ENCODE data around the gene CXCR1.
A peak's percentile ranks its signal among the peaks of the same experiment; 100 is the strongest.

CXCR1 gene

GRCh38 chr2:218166791-218167190 lies at the start of gene CXCR1:
CXCR1 (minus strand) TSS chr2:218166962; CDS start chr2:218165211, 1,751 bp downstream.
- H3K4me2 ChIP-seq = peak within 1 kb of the TSS; percentile 23; the same call in 1 of the 2 replicates

DNA sequence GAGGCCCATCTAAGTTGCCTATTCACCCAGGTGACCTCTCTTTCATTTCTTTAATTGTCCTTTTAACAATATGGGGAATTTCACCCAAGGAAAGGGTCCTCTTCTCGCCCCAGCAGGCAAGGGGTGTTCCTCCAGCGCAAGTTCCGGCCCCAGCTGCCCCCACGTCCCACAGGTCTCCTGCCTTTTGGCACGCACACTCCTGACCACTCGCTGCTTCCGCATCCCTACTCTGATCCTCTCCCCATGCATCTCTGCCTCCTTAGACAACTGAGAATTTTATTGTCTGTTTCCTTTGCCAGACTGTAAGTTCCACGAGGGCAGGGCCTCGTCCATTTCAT lies 49.5 kb upstream of the CXCR1 start:
- H3K36me3 ChIP-seq = peaks cover 6% of the 10 kb centered on the region; the same call in 1 of the 2 replicates
- peak overlapping the region; percentile 97 for H3K4me3 ChIP-seq
- H3K27me3 ChIP-seq = no peaks in the 10 kb centered on the region
- peaks cover 42% of the 10 kb centered on the region for H3K4me1 ChIP-seq
- peak overlapping the region; percentile 68 for H3K4me2 ChIP-seq
- peak overlapping the region; percentile 96 for H3K9ac ChIP-seq
- peak overlapping the region; percentile 92 for H3K27ac ChIP-seq
- TF ChIP-seq Cebpa-rat (IDR thresholded peaks at IDR 0.05) = no peak
- H3K9me3 ChIP-seq = no peaks in the 10 kb centered on the region
- peaks cover 39% of the 10 kb centered on the region for H4K20me1 ChIP-seq

More at GRCh38 chr2:218166791-218167190, at the start of gene CXCR1:
- Histone ChIP-seq H3K4me3 (no peak within 1 kb of the TSS), H3K36me3 (no peaks in the 10 kb centered on the region), H3K9ac (no peak within 1 kb of the TSS), H3K9me3 (no peaks in the 10 kb centered on the region), H3K27me3 (no peaks in the 10 kb centered on the region), H3K27ac (no peak within 1 kb of the TSS), H4K20me1 (no peaks in the 10 kb centered on the region), H3K4me1 (peaks cover 8% of the 10 kb centered on the region)
- TF ChIP-seq Cebpa-rat (IDR thresholded peaks at IDR 0.05) = no peak

DNA sequence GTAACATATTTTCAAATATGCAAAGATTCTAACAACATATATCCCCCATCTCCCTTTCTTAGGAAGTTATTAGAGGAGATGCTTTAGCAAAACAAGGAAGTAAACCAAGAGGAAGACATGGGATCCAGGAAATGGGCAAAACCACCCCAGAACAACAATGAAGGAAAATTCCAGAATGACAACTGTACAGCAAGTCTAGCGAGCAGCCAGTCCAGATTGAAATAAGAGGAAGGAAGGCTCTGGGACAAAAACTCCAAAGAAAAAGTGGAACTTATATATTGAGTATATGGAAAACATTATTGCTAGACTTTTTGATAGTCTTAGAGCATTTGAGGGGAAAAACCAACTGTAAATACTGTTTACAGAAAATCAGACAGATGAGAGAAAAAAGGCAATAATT lies 47.4 kb upstream of the CXCR1 start:
- Histone ChIP-seq H3K36me3 (no peaks in the 10 kb centered on the region), H3K27ac (no peak overlapping the region), H3K4me2 (no peak overlapping the region), H3K9ac (no peak overlapping the region), H3K9me3 (peaks cover 11% of the 10 kb centered on the region), H3K27me3 (no peaks in the 10 kb centered on the region), H3K4me1 (peaks cover 20% of the 10 kb centered on the region), H3K4me3 (no peak overlapping the region), H4K20me1 (peaks cover 17% of the 10 kb centered on the region)
- TF ChIP-seq Cebpa-rat (IDR thresholded peaks at IDR 0.05) = no peak

GRCh38 chr2:218209078-218209477 lies 42.3 kb upstream of the CXCR1 start:
- Histone ChIP-seq H3K27ac (no peak overlapping the region), H4K20me1 (no peaks in the 10 kb centered on the region), H3K9me3 (peaks cover 16% of the 10 kb centered on the region), H3K4me2 (no peak overlapping the region), H3K36me3 (no peaks in the 10 kb centered on the region), H3K27me3 (no peaks in the 10 kb centered on the region), H3K4me3 (no peak overlapping the region), H3K9ac (no peak overlapping the region), H3K4me1 (no peaks in the 10 kb centered on the region)
- TF ChIP-seq Cebpa-rat (IDR thresholded peaks at IDR 0.05) = no peak

- Histone ChIP-seq H3K27ac (no peak overlapping the region), H3K9ac (no peak overlapping the region), H3K4me1 (no peaks in the 10 kb centered on the region), H3K4me3 (no peak overlapping the region), H3K9me3 (no peaks in the 10 kb centered on the region), H3K4me2 (no peak overlapping the region), H3K27me3 (no peaks in the 10 kb centered on the region), H3K36me3 (no peaks in the 10 kb centered on the region), H4K20me1 (no peaks in the 10 kb centered on the region)
- no peak for TF ChIP-seq Cebpa-rat (IDR thresholded peaks at IDR 0.05)
Measured at GRCh38 chr2:218202266-218202665, 35.5 kb upstream of the CXCR1 start.

- Histone ChIP-seq H3K4me2 (no peak overlapping the region), H3K27ac (no peak overlapping the region), H3K9me3 (no peaks in the 10 kb centered on the region), H3K9ac (no peak overlapping the region), H3K36me3 (no peaks in the 10 kb centered on the region), H3K4me1 (peaks cover 8% of the 10 kb centered on the region; the same call in 1 of the 2 replicates), H3K4me3 (no peak overlapping the region), H3K27me3 (no peaks in the 10 kb centered on the region), H4K20me1 (no peaks in the 10 kb centered on the region)
- no peak for TF ChIP-seq Cebpa-rat (IDR thresholded peaks at IDR 0.05)
Measured at GRCh38 chr2:218196974-218197373, 30.2 kb upstream of the CXCR1 start.

GRCh38 chr2:218194880-218195279 lies 28.1 kb upstream of the CXCR1 start:
- H3K4me2 ChIP-seq = no peak overlapping the region
- no peaks in the 10 kb centered on the region for H3K27me3 ChIP-seq
- no peaks in the 10 kb centered on the region for H3K36me3 ChIP-seq
- no peak overlapping the region for H3K9ac ChIP-seq
- H3K9me3 ChIP-seq = no peaks in the 10 kb centered on the region
- TF ChIP-seq Cebpa-rat (IDR thresholded peaks at IDR 0.05) = no peak
- H4K20me1 ChIP-seq = no peaks in the 10 kb centered on the region
- no peak overlapping the region for H3K4me3 ChIP-seq
- no peak overlapping the region for H3K27ac ChIP-seq
- H3K4me1 ChIP-seq = peaks cover 8% of the 10 kb centered on the region; the same call in 1 of the 2 replicates

GRCh38 chr2:218193701-218194100 lies 26.9 kb upstream of the CXCR1 start:
- Histone ChIP-seq H3K27ac (no peak overlapping the region), H3K27me3 (no peaks in the 10 kb centered on the region), H3K9ac (no peak overlapping the region), H3K9me3 (no peaks in the 10 kb centered on the region), H4K20me1 (no peaks in the 10 kb centered on the region), H3K36me3 (no peaks in the 10 kb centered on the region), H3K4me3 (no peak overlapping the region), H3K4me1 (peaks cover 8% of the 10 kb centered on the region; the same call in 1 of the 2 replicates), H3K4me2 (no peak overlapping the region)
- no peak for TF ChIP-seq Cebpa-rat (IDR thresholded peaks at IDR 0.05)

DNA sequence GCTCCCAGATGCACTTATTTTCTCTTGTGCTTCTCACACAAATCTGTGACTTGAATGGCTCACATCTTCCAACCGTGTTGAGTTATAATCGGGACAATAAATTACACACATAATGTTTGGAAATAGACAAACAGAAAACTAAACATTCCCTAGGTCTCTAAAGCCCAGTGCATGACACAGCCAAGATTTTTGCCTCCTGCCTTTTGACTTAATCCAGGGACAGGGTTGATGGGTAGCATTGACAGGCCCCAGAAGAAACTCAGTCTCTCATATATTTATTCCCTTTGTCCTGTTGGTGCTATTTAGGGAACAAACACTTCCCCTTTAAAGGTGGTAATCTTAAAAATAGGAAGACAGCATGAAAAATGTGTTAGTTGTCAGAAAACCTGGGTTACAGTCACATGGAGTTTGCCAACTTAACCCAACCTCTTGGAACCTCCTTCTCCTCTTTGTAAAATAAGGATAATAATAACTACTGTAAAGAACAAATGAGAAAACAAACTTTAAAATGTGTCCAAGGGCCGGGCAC lies 26.2 kb upstream of the CXCR1 start:
- H3K36me3 ChIP-seq = no peaks in the 10 kb centered on the region
- H3K9me3 ChIP-seq = no peaks in the 10 kb centered on the region
- H3K27ac ChIP-seq = no peak overlapping the region
- H3K9ac ChIP-seq = no peak overlapping the region
- no peaks in the 10 kb centered on the region for H3K27me3 ChIP-seq
- H3K4me1 ChIP-seq = peaks cover 8% of the 10 kb centered on the region; the same call in 1 of the 2 replicates
- no peaks in the 10 kb centered on the region for H4K20me1 ChIP-seq
- no peak overlapping the region for H3K4me2 ChIP-seq
- no peak for TF ChIP-seq Cebpa-rat (IDR thresholded peaks at IDR 0.05)
- H3K4me3 ChIP-seq = no peak overlapping the region

DNA sequence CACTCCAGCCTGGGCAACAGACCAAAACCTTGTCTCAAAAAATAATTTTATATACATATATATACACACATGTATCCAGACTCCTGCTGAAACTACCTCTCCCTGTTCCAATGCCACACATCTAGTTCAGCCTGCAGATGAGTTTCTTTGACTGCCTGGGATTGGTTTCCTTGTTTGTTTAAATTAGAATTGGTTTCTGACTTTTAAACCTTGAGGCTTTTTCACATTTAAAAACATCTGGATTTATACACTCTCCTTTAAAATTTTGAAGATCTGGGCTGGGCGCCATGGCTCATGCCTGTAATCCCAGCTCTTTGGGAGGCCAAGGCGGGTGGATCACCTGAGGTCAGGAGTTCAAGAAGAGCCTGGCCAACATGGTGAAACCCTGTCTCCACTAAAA lies 21.8 kb upstream of the CXCR1 start:
- H3K27me3 ChIP-seq = no peaks in the 10 kb centered on the region
- no peak overlapping the region for H3K27ac ChIP-seq
- H3K36me3 ChIP-seq = no peaks in the 10 kb centered on the region
- no peaks in the 10 kb centered on the region for H4K20me1 ChIP-seq
- no peak overlapping the region for H3K9ac ChIP-seq
- H3K4me1 ChIP-seq = peaks cover 4% of the 10 kb centered on the region; the same call in 1 of the 2 replicates
- H3K4me3 ChIP-seq = no peak overlapping the region
- H3K9me3 ChIP-seq = no peaks in the 10 kb centered on the region
- TF ChIP-seq Cebpa-rat (IDR thresholded peaks at IDR 0.05) = no peak
- no peak overlapping the region for H3K4me2 ChIP-seq
